GM23338 (cell line): ENCODE measurements around the gene KAZALD1. TPM values are rescaled to one million over a fixed set of nuclear protein-coding genes. Genes with fewer than 3 reads are reported as not detected.

Experiments
- ATAC-seq: fragments of 200-7000 bp; cut with Tn5 transposase; 3 replicates; pipeline ENCODE4 v1.9.1; 2020
- DNase-seq: peaks from one replicate; pipeline ENCODE4 v3.0.0-alpha.2; 2015; ENCODE audit warnings: low spot score
- H2AFZ ChIP-seq: fragments of 200-600 bp; sonication (generic); 2 replicates; pipeline ENCODE4 v1.8.0; 2016; ENCODE audit warnings: antibody characterized with exemption, mild to moderate bottlenecking, moderate library complexity
- H3F3A ChIP-seq: fragments of 200-600 bp; sonication (generic); replicated peaks from 2 replicates; pipeline ENCODE4 v1.8.0; 2017; ENCODE audit warnings: antibody characterized with exemption, mixed run types, low read depth
- H3K27ac ChIP-seq: fragments of 200-600 bp; sonication (generic); 2 replicates; pipeline ENCODE4 v1.6.1; 2016; ENCODE audit warnings: low read depth
- H3K27me3 ChIP-seq: fragments of 200-600 bp; sonication (generic); 2 replicates; pipeline ENCODE4 v1.8.0; 2016; ENCODE audit warnings: mild to moderate bottlenecking, mixed run types, moderate library complexity; ENCODE audit not compliant: insufficient read depth
- H3K36me3 ChIP-seq: fragments of 200-600 bp; sonication (generic); 2 replicates; pipeline ENCODE4 v1.8.0; 2016; ENCODE audit warnings: mild to moderate bottlenecking; ENCODE audit not compliant: insufficient read depth
- H3K4me1 ChIP-seq: fragments of 200-600 bp; sonication (generic); 2 replicates; pipeline ENCODE4 v1.8.0; 2016; ENCODE audit warnings: mild to moderate bottlenecking, moderate library complexity; ENCODE audit not compliant: insufficient read depth
- H3K4me2 ChIP-seq: fragments of 200-600 bp; sonication (generic); 2 replicates; pipeline ENCODE4 v1.7.1; 2017; ENCODE audit warnings: mixed run types
- H3K4me3 ChIP-seq: fragments of 200-600 bp; sonication (generic); 2 replicates; pipeline ENCODE4 v1.6.1; 2016; ENCODE audit warnings: mixed run types
- H3K79me2 ChIP-seq: fragments of 200-600 bp; sonication (generic); replicated peaks from 2 replicates; pipeline ENCODE4 v1.8.0; 2017; ENCODE audit warnings: mild to moderate bottlenecking; ENCODE audit not compliant: insufficient read depth
- H3K9me2 ChIP-seq: fragments of 200-600 bp; sonication (generic); 2 replicates; pipeline ENCODE4 v1.8.0; 2017; ENCODE audit not compliant: insufficient read depth
- H4K20me1 ChIP-seq: fragments of 200-600 bp; sonication (generic); replicated peaks from 2 replicates; pipeline ENCODE4 v1.8.0; 2017; ENCODE audit warnings: mild to moderate bottlenecking; ENCODE audit not compliant: insufficient read depth
- H3K27ac Mint-ChIP-seq: 2 replicates; pipeline ENCODE4 v1.8.0; 2020; ENCODE audit warnings: inconsistent platforms, mild to moderate bottlenecking, moderate library complexity, mixed read lengths
- H3K27me3 Mint-ChIP-seq: 3 replicates; pipeline ENCODE4 v1.8.0; 2022; ENCODE audit warnings: low read depth, mild to moderate bottlenecking, moderate library complexity, mixed read lengths, inconsistent platforms; ENCODE audit not compliant: insufficient read depth, poor library complexity
- H3K36me3 Mint-ChIP-seq: 3 replicates; pipeline ENCODE4 v1.8.0; 2021; ENCODE audit warnings: low read depth, mild to moderate bottlenecking, inconsistent platforms, moderate library complexity, mixed read lengths
- H3K4me1 Mint-ChIP-seq: 3 replicates; pipeline ENCODE4 v1.8.0; 2020; ENCODE audit warnings: mild to moderate bottlenecking, inconsistent platforms, mixed read lengths
- H3K4me3 Mint-ChIP-seq: 3 replicates; pipeline ENCODE4 v1.8.0; 2021; ENCODE audit warnings: moderate library complexity, mild to moderate bottlenecking, inconsistent platforms, mixed read lengths
- H3K9me3 Mint-ChIP-seq: 3 replicates; pipeline ENCODE4 v1.8.0; 2020; ENCODE audit warnings: moderate library complexity, mild to moderate bottlenecking, inconsistent platforms, mixed read lengths
- CTCF ChIP-seq, 2 experiments: fragments of 200-600 bp in 1 of 2; sonication (generic) in 1 of 2; conservative IDR thresholded peaks; 2 replicates each; pipeline versions ENCODE4 v1.5.1 to v1.6.1; 2016 to 2017; ENCODE audit warnings: antibody characterized with exemption in 2 of 2, low read depth in 2 of 2, mild to moderate bottlenecking in 2 of 2, moderate library complexity in 1 of 2
- ETS1 ChIP-seq: IDR thresholded peaks from 2 replicates; pipeline ENCODE4 v1.6.1; 2016; ENCODE audit warnings: antibody characterized with exemption
- EZH2 ChIP-seq: fragments of 200-600 bp; sonication (generic); IDR thresholded peaks from one replicate; pipeline ENCODE4 v1.8.0; 2017; ENCODE audit warnings: antibody characterized with exemption, mild to moderate bottlenecking, low read depth; ENCODE audit not compliant: unreplicated experiment
- EZH2phosphoT487 ChIP-seq: fragments of 200-600 bp; sonication (generic); IDR thresholded peaks from one replicate; pipeline ENCODE4 v1.8.1; 2018; ENCODE audit warnings: antibody characterized with exemption; ENCODE audit not compliant: unreplicated experiment
- JUNB ChIP-seq: IDR thresholded peaks from one replicate; pipeline ENCODE4 v1.6.1; 2016; ENCODE audit warnings: antibody characterized with exemption; ENCODE audit not compliant: unreplicated experiment
- POLR2AphosphoS5 ChIP-seq: IDR thresholded peaks from 2 replicates; pipeline ENCODE4 v1.6.1; 2016; ENCODE audit warnings: antibody characterized with exemption, low read depth
- STAT1 ChIP-seq: IDR thresholded peaks from one replicate; pipeline ENCODE4 v1.6.1; 2016; ENCODE audit warnings: antibody characterized with exemption; ENCODE audit not compliant: unreplicated experiment
- polyA plus RNA-seq: library from polyadenylated mRNA; unstranded; fragments of >200 nt; fragmentation: Nextera tagmentation; extraction: Ambion mirVana; gene quantifications from 2 replicates; pipeline ENCODE4 v1.2.1, GENCODE V29; 2016
- total RNA-seq: library from RNA; depleted of rRNA; stranded (reverse); fragments of >200 nt; shearing (Covaris generic); gene quantifications from 2 replicates; pipeline ENCODE4 v1.2.3, GENCODE V29; 2014
- TF ChIP-seq, protein P1 (sequence below): IDR thresholded peaks from one replicate; pipeline ENCODE4 v1.6.1; 2018; ENCODE audit warnings: antibody characterized with exemption; ENCODE audit not compliant: unreplicated experiment

KAZALD1 gene
- total and polyA plus RNA-seq, 2 experiments from 2014 or later: 0.27 to 1.3 TPM

- TF ChIP-seq ETS1 (no peak), EZH2phosphoT487 (no peak), STAT1 (no peak), EZH2 (peak; percentile 71), JUNB (no peak), CTCF (conservative IDR thresholded peaks at IDR 0.05; ENCODE audit: low read depth in 2 of 2) (no peak), POLR2AphosphoS5 (peak; percentile 39; the same call in 1 of the 2 replicates)
These were observed 19.0 kb upstream of the KAZALD1 start (continued) for GRCh38 chr10:101042667-101043362.

- 0 out of 2 replicates have a peak overlapping the region, but pooled peaks have one; percentile 28 for H3K27ac ChIP-seq
- H3K4me3 Mint-ChIP-seq: peak overlapping the region; percentile 90
- H3K9me3 Mint-ChIP-seq: no peaks in the 10 kb centered on the region
- H3K9me2 ChIP-seq: no peaks in the 10 kb centered on the region
- H3K27me3 ChIP-seq: peaks cover 70% of the 10 kb centered on the region
- peaks cover 8% of the 10 kb centered on the region; the same call in 1 of the 2 replicates for H3F3A ChIP-seq
- no peaks in the 10 kb centered on the region for H3K36me3 Mint-ChIP-seq
- H3K36me3 ChIP-seq: no peaks in the 10 kb centered on the region
- H3K4me3 ChIP-seq: peak overlapping the region; percentile 57
- peak overlapping the region; percentile 96 for H2AFZ ChIP-seq
- peaks cover 62% of the 10 kb centered on the region for H3K27me3 Mint-ChIP-seq
- H3K4me1 Mint-ChIP-seq: peaks cover 31% of the 10 kb centered on the region
- TF ChIP-seq EZH2: peak; percentile 11
- no peak for TF ChIP-seq CTCF (conservative IDR thresholded peaks at IDR 0.05; ENCODE audit: low read depth in 2 of 2)
- TF ChIP-seq, protein P1, sequence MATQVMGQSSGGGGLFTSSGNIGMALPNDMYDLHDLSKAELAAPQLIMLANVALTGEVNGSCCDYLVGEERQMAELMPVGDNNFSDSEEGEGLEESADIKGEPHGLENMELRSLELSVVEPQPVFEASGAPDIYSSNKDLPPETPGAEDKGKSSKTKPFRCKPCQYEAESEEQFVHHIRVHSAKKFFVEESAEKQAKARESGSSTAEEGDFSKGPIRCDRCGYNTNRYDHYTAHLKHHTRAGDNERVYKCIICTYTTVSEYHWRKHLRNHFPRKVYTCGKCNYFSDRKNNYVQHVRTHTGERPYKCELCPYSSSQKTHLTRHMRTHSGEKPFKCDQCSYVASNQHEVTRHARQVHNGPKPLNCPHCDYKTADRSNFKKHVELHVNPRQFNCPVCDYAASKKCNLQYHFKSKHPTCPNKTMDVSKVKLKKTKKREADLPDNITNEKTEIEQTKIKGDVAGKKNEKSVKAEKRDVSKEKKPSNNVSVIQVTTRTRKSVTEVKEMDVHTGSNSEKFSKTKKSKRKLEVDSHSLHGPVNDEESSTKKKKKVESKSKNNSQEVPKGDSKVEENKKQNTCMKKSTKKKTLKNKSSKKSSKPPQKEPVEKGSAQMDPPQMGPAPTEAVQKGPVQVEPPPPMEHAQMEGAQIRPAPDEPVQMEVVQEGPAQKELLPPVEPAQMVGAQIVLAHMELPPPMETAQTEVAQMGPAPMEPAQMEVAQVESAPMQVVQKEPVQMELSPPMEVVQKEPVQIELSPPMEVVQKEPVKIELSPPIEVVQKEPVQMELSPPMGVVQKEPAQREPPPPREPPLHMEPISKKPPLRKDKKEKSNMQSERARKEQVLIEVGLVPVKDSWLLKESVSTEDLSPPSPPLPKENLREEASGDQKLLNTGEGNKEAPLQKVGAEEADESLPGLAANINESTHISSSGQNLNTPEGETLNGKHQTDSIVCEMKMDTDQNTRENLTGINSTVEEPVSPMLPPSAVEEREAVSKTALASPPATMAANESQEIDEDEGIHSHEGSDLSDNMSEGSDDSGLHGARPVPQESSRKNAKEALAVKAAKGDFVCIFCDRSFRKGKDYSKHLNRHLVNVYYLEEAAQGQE: no peak
- no peak for TF ChIP-seq POLR2AphosphoS5
- no peak for TF ChIP-seq EZH2phosphoT487
- no peak for ATAC-seq
- H3K4me1 ChIP-seq: peaks cover 23% of the 10 kb centered on the region
- 0 out of 2 replicates have a peak, but pooled peaks cover 6% of the 10 kb centered on the region for H4K20me1 ChIP-seq
- H3K79me2 ChIP-seq: no peaks in the 10 kb centered on the region
- peak overlapping the region; percentile 86 for H3K4me2 ChIP-seq
- 0 out of 2 replicates have a peak overlapping the region, but pooled peaks have one; percentile 9 for H3K27ac Mint-ChIP-seq
- no peak for DNase-seq
These were observed 18.5 kb upstream of the KAZALD1 start for GRCh38 chr10:101043363-101043707.
